ENCODE results near the gene NDUFA12. TPM values are rescaled to one million over a fixed set of nuclear protein-coding genes. Genes with fewer than 3 reads are reported as not detected.

The NDUFA12 gene
- total RNA-seq, 1 experiment from 2014 or later = 79.7 TPM

DNA sequence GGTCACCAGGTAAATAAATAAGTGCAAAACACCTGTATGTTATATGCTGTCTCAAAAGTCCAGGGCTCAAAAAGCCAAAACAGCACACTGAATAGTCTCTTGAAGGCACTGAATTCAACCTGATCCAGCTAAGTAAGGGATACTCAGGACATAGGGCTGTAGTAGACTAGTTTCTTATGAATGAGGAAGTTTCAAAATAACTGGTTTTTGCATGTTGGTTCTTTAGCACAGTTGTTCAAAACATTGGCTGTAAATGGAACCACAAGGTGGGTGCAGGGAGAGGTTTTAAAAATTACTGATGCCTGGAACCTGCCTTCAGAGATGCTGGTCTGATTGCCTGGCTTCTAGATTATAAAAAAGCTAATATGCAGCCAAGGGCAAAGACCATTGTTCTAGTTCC lies 34.1 kb downstream of the NDUFA12 start:
- TF ChIP-seq, protein P1, sequence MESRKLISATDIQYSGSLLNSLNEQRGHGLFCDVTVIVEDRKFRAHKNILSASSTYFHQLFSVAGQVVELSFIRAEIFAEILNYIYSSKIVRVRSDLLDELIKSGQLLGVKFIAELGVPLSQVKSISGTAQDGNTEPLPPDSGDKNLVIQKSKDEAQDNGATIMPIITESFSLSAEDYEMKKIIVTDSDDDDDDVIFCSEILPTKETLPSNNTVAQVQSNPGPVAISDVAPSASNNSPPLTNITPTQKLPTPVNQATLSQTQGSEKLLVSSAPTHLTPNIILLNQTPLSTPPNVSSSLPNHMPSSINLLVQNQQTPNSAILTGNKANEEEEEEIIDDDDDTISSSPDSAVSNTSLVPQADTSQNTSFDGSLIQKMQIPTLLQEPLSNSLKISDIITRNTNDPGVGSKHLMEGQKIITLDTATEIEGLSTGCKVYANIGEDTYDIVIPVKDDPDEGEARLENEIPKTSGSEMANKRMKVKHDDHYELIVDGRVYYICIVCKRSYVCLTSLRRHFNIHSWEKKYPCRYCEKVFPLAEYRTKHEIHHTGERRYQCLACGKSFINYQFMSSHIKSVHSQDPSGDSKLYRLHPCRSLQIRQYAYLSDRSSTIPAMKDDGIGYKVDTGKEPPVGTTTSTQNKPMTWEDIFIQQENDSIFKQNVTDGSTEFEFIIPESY (IDR thresholded peaks at IDR 0.05; ENCODE audit: extremely low read depth, insufficient replicate concordance, low read length) = no peak
- TF ChIP-seq ZNF274 (IDR thresholded peaks at IDR 0.05; ENCODE audit: low read depth, low read length) = no peak
- TF ChIP-seq, protein P2, sequence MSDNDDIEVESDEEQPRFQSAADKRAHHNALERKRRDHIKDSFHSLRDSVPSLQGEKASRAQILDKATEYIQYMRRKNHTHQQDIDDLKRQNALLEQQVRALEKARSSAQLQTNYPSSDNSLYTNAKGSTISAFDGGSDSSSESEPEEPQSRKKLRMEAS (IDR thresholded peaks at IDR 0.05) = no peak
- TF ChIP-seq CEBPB (IDR thresholded peaks at IDR 0.05; ENCODE audit: low read depth) = no peak
- no peak for TF ChIP-seq EGR1 (IDR thresholded peaks at IDR 0.05; ENCODE audit: low read depth)
- TF ChIP-seq EZH2phosphoT487 (IDR thresholded peaks at IDR 0.05; ENCODE audit: borderline replicate concordance) = no peak
- no peak for TF ChIP-seq SRF (IDR thresholded peaks at IDR 0.05; ENCODE audit: low read depth)
- no peak for TF ChIP-seq POLR2A (IDR thresholded peaks at IDR 0.05; ENCODE audit: borderline replicate concordance, extremely low read depth, insufficient read depth, insufficient read length)
- no peak for TF ChIP-seq TCF7L2 (IDR thresholded peaks at IDR 0.05; ENCODE audit: borderline replicate concordance, extremely low read depth, insufficient read depth, insufficient read length)
- TF ChIP-seq, protein P3, sequence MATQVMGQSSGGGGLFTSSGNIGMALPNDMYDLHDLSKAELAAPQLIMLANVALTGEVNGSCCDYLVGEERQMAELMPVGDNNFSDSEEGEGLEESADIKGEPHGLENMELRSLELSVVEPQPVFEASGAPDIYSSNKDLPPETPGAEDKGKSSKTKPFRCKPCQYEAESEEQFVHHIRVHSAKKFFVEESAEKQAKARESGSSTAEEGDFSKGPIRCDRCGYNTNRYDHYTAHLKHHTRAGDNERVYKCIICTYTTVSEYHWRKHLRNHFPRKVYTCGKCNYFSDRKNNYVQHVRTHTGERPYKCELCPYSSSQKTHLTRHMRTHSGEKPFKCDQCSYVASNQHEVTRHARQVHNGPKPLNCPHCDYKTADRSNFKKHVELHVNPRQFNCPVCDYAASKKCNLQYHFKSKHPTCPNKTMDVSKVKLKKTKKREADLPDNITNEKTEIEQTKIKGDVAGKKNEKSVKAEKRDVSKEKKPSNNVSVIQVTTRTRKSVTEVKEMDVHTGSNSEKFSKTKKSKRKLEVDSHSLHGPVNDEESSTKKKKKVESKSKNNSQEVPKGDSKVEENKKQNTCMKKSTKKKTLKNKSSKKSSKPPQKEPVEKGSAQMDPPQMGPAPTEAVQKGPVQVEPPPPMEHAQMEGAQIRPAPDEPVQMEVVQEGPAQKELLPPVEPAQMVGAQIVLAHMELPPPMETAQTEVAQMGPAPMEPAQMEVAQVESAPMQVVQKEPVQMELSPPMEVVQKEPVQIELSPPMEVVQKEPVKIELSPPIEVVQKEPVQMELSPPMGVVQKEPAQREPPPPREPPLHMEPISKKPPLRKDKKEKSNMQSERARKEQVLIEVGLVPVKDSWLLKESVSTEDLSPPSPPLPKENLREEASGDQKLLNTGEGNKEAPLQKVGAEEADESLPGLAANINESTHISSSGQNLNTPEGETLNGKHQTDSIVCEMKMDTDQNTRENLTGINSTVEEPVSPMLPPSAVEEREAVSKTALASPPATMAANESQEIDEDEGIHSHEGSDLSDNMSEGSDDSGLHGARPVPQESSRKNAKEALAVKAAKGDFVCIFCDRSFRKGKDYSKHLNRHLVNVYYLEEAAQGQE (IDR thresholded peaks at IDR 0.05; ENCODE audit: low read depth) = no peak
- no peak for TF ChIP-seq POLR2AphosphoS5 (IDR thresholded peaks at IDR 0.05; ENCODE audit: low read depth, low read length)
- TF ChIP-seq JUND (IDR thresholded peaks at IDR 0.05) = no peak
- no peak for TF ChIP-seq FOSL1 (IDR thresholded peaks at IDR 0.05; ENCODE audit: low read depth)
- TF ChIP-seq, protein P4, sequence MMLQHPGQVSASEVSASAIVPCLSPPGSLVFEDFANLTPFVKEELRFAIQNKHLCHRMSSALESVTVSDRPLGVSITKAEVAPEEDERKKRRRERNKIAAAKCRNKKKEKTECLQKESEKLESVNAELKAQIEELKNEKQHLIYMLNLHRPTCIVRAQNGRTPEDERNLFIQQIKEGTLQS (IDR thresholded peaks at IDR 0.05) = no peak
- TF ChIP-seq ELF1 (IDR thresholded peaks at IDR 0.05; ENCODE audit: borderline replicate concordance, low read depth) = no peak
- TF ChIP-seq YY1 (IDR thresholded peaks at IDR 0.05; ENCODE audit: extremely low read depth, insufficient replicate concordance, low read depth, low read length) = no peak
- ChIA-PET POLR2A (no interaction called here), CTCF (no interaction called here), RAD21 (ENCODE audit: low non-redundant PET in 1 of 2, low total read pairs in 2 of 2, uncharacterized antibody in 2 of 2, unreplicated experiment in 2 of 2) (no interaction called here)
- Histone ChIP-seq H2AFZ (ENCODE audit: low read depth, low read length, poor library complexity, severe bottlenecking) (no peak overlapping the region), H3K27ac (ENCODE audit: low read depth, low read length) (no peak overlapping the region), H4K20me1 (ENCODE audit: insufficient read depth) (no peaks in the 10 kb centered on the region), H3K4me1 (ENCODE audit: control insufficient read depth in 1 of 2, insufficient read depth in 2 of 2, low read length in 2 of 2) (no peaks in the 10 kb centered on the region), H3K4me3 (replicated peaks in 1 of 2; ENCODE audit: low read depth in 1 of 2, low read length in 2 of 2) (no peak overlapping the region), H3K36me3 (ENCODE audit: control insufficient read depth in 1 of 2, insufficient read depth in 2 of 2, low read length in 2 of 2) (no peaks in the 10 kb centered on the region), H3K4me2 (ENCODE audit: low read length) (no peak overlapping the region), H3K9me2 (ENCODE audit: insufficient read depth) (no peaks in the 10 kb centered on the region), H3K9me3 (ENCODE audit: control insufficient read depth in 1 of 2, insufficient read depth in 1 of 2, low read depth in 1 of 2, low read length in 2 of 2) (no peaks in the 10 kb centered on the region), H3K9ac (ENCODE audit: low read length) (no peak overlapping the region), H3K79me2 (ENCODE audit: insufficient read depth, low read length) (peaks cover 4% of the 10 kb centered on the region; the same call in 1 of the 2 replicates), H3K27me3 (ENCODE audit: insufficient read depth, low read length) (no peaks in the 10 kb centered on the region)
- ATAC-seq = no peak
- DNase-seq (ENCODE audit: low read depth, low spot score) = no peak
- BruUV-seq (replicated peaks) = no TSS peak
- intact Hi-C loops (cut with micrococcal nuclease) = no loop called here

Data from HCT116 (cell line).